Stimulated activated naive CD8-positive, alpha-beta T cell treated with anti-CD3 and anti-CD28 coated beads, Interleukin-15, amount 100 ng/mL, for 72 hours (primary cell): ENCODE results near the gene PSMD6.

ENCODE experiments used
- ATAC-seq: fragments of 150-1000 bp; cut with Tn5 transposase; 2 replicates; pipeline ENCODE4 v1.10.0; 2021; ENCODE audit warnings: mild to moderate bottlenecking, moderate library complexity
- DNase-seq, 2 donors: peaks; one replicate each; pipeline ENCODE4 v3.0.0; 2021 to 2022
- H3K27ac Mint-ChIP-seq, 2 donors: one replicate each; pipeline ENCODE4 v1.8.0; 2022; ENCODE audit warnings: mild to moderate bottlenecking in 2 of 2, mixed read lengths in 2 of 2, moderate library complexity in 2 of 2
- H3K27me3 Mint-ChIP-seq: one replicate; pipeline ENCODE4 v1.8.0; 2022; ENCODE audit warnings: mixed read lengths
- H3K4me1 Mint-ChIP-seq: one replicate; pipeline ENCODE4 v1.8.0; 2022; ENCODE audit warnings: mild to moderate bottlenecking, mixed read lengths
- H3K4me3 Mint-ChIP-seq, 2 donors: one replicate each; pipeline ENCODE4 v1.8.0; 2022; ENCODE audit warnings: mild to moderate bottlenecking in 2 of 2, mixed read lengths in 2 of 2, moderate library complexity in 1 of 2
- H3K9me3 Mint-ChIP-seq, 2 donors: one replicate each; pipeline ENCODE4 v1.8.0; 2022; ENCODE audit warnings: mixed read lengths in 2 of 2

PSMD6 gene

GRCh38 chr3:63980830-63981498 lies 42.3 kb downstream of the PSMD6 start:
- Mint-ChIP-seq H3K4me1 (peaks cover 90% of the 10 kb centered on the region), H3K27me3 (no peaks in the 10 kb centered on the region), H3K27ac (peak overlapping the region in 1 of 2 donors; percentile 34), H3K9me3 (no peaks in the 10 kb centered on the region), H3K4me3 (peak overlapping the region; percentile 25 to 78)
- ATAC-seq (peak; percentile 24), DNase-seq (no peak)

DNA sequence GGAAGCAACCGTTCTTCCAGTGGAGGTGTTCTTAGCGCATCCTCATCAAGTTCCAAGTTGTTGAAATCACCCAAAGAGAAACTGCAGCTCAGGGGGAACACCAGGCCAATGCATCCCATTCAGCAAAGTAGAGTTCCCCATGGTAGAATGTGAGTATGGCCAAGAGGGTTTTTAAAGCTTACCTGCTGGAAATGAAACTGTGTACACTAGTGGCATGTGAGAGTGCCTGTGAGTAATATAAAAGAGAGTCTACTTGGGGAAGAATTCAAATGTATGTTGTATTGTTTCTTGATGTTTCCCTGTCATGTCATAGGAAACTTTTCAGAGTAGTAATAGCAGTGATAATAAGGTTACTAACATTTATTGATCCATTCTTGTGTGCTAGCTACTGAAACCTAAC lies 43.3 kb downstream of the PSMD6 start:
- no peak for DNase-seq
- peak; percentile 41 for ATAC-seq
- peak overlapping the region; percentile 75 to 78 for H3K4me3 Mint-ChIP-seq
- H3K4me1 Mint-ChIP-seq = peaks cover 87% of the 10 kb centered on the region
- H3K27me3 Mint-ChIP-seq = no peaks in the 10 kb centered on the region
- H3K9me3 Mint-ChIP-seq = no peaks in the 10 kb centered on the region
- H3K27ac Mint-ChIP-seq = peak overlapping the region; percentile 42 to 63

- ATAC-seq (no peak), DNase-seq (no peak)
- Mint-ChIP-seq H3K27me3 (no peaks in the 10 kb centered on the region), H3K9me3 (no peaks in the 10 kb centered on the region), H3K4me1 (peaks cover 87% of the 10 kb centered on the region), H3K4me3 (peak overlapping the region; percentile 75 to 78), H3K27ac (peak overlapping the region; percentile 42 to 63)
Measured at GRCh38 chr3:63979093-63979885, 44.0 kb downstream of the PSMD6 start.

DNA sequence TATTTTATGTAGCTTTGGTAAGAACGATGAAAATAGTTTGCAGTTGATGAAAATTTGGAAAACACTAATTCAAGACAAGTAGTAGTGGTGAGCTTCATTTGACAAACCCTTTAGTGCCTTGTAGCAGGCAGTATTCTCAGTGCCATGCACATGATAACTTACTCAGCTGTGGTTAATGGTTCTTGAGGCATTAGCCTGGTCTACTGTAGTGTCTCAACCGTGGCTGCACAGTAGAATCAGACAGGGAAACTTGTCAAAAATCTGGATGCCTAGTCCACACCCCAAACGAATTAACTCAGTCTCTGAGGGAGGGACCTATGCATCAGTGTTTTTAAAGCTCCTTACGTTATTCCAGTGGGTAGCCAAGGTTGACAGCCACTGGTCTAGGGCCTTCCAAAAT lies 45.4 kb downstream of the PSMD6 start:
- H3K4me3 Mint-ChIP-seq = peak overlapping the region; percentile 42 to 78
- DNase-seq (no peak), ATAC-seq (peak; percentile 84)
- H3K27me3 Mint-ChIP-seq = no peaks in the 10 kb centered on the region
- no peaks in the 10 kb centered on the region for H3K9me3 Mint-ChIP-seq
- peaks cover 97% of the 10 kb centered on the region for H3K4me1 Mint-ChIP-seq
- H3K27ac Mint-ChIP-seq = no peak overlapping the region

GRCh38 chr3:63976872-63977200 lies 46.5 kb downstream of the PSMD6 start:
- H3K27me3 Mint-ChIP-seq = no peaks in the 10 kb centered on the region
- peak overlapping the region; percentile 20 to 70 for H3K4me3 Mint-ChIP-seq
- H3K9me3 Mint-ChIP-seq = no peaks in the 10 kb centered on the region
- DNase-seq (no peak), ATAC-seq (no peak)
- peak overlapping the region in 1 of 2 donors; percentile 5 for H3K27ac Mint-ChIP-seq
- H3K4me1 Mint-ChIP-seq = peaks cover 97% of the 10 kb centered on the region

DNA sequence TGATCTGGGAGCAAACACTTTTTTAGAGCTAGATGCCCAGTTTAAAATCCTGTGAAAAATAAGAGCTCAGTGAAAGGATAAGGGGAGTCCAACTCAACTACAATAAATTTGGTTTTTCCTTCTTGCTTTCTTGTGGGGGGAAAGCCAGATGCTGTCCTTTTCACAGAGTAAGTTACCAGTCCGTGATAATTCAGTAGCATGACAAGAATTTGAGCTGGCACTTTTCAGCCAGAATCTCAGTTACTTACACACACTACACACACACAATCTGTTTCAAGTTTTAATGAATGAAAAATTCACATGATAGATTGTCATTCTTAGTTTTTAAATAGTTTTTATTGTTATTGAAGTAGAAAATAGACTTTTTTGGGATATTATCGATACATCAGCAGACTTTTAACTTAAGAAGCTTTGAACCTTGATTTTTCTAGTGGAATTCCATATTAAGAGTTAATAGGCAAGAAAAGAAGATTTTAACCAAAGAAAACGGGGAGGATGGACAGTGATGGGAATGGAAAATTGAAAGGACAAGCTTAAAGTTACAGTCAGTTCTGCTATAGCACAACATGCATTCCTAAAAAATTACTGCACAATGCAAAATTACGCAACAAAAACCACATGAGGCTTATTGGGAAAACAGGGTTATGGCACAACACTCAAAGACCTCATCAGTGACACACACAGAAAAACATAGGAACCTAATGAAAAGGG lies 47.0 kb downstream of the PSMD6 start:
- Mint-ChIP-seq H3K9me3 (no peaks in the 10 kb centered on the region), H3K4me3 (peak overlapping the region; percentile 20 to 70), H3K27me3 (no peaks in the 10 kb centered on the region), H3K4me1 (peaks cover 97% of the 10 kb centered on the region), H3K27ac (peak overlapping the region; percentile 13 to 60)
- DNase-seq (no peak), ATAC-seq (no peak)

DNA sequence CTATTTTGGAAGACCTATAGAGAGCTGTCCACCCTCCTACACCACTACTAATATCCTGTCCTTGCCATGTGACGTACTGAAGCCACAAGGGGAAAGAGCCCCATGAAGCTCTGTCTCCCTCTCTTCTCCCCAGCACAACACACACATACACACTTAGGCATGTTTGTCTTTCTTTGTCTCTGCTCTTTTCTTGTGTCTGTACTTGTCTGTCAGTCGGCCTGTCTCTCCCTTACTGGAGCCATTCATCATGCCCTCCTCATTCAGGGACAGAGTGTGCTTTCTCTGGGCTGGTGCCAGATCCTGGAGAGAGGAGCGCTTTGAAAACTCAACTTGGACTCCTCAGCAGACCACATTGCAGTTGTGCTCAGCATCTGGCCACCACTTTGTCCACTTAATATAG lies 47.6 kb downstream of the PSMD6 start:
- peak overlapping the region; percentile 13 to 60 for H3K27ac Mint-ChIP-seq
- H3K27me3 Mint-ChIP-seq = no peaks in the 10 kb centered on the region
- no peak for DNase-seq
- H3K9me3 Mint-ChIP-seq = no peaks in the 10 kb centered on the region
- ATAC-seq = peak; percentile 36
- peaks cover 97% of the 10 kb centered on the region for H3K4me1 Mint-ChIP-seq
- peak overlapping the region; percentile 20 to 58 for H3K4me3 Mint-ChIP-seq

GRCh38 chr3:63974451-63974850 lies 48.8 kb downstream of the PSMD6 start:
- no peak for ATAC-seq
- Mint-ChIP-seq H3K4me3 (peak overlapping the region; percentile 34 to 52), H3K4me1 (peaks cover 97% of the 10 kb centered on the region), H3K9me3 (no peaks in the 10 kb centered on the region), H3K27me3 (no peaks in the 10 kb centered on the region), H3K27ac (peak overlapping the region; percentile 42 to 70)
- DNase-seq = no peak

DNA sequence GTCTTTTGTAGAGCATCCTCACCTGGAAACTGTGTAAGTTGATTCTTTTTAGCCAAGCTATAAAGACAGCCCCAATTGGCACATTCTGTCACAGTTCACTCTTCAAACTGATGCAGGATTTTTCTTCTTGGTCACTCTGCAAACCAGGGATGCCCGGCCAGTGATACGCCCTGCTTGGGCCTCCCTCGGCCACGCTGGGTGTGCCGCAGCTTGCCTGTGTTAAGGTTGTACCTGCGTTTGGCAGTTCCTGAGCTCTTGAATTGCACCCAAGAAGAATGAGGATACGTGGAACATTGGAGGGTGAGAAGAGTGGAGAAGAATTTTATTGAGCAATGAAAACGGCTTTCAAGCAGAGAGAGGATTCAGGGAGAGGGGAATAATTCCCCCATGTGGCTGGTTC lies 49.9 kb downstream of the PSMD6 start:
- Mint-ChIP-seq H3K27ac (peak overlapping the region; percentile 25 to 96), H3K4me3 (peak overlapping the region; percentile 5 to 63), H3K9me3 (no peaks in the 10 kb centered on the region), H3K27me3 (no peaks in the 10 kb centered on the region), H3K4me1 (peaks cover 94% of the 10 kb centered on the region)
- DNase-seq (no peak), ATAC-seq (no peak)

- DNase-seq (no peak), ATAC-seq (no peak)
- peaks cover 94% of the 10 kb centered on the region for H3K4me1 Mint-ChIP-seq
- no peaks in the 10 kb centered on the region for H3K27me3 Mint-ChIP-seq
- no peaks in the 10 kb centered on the region for H3K9me3 Mint-ChIP-seq
- H3K4me3 Mint-ChIP-seq = peak overlapping the region; percentile 64
- peak overlapping the region; percentile 31 to 96 for H3K27ac Mint-ChIP-seq
Measured at GRCh38 chr3:63972987-63973386, 50.3 kb downstream of the PSMD6 start.

DNA sequence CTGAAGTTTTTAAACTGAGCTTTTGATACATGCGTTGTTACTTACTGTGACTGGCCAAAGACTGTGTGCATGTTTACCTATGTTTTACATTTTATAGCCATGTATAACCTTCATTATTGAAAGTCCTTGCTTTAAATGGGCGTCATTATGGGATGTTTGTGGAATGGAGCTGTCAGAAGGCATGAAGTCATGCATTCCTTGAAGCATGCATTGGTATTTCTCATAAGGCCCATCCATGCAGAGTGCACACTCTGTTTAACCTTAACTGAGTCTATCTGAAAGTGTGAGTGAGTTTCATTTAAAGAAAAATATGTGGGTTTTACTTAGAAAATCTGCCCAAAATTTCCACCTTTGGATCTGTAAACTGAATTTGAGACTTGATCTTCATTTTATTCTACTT lies 51.1 kb downstream of the PSMD6 start:
- DNase-seq = no peak
- H3K27me3 Mint-ChIP-seq = no peaks in the 10 kb centered on the region
- peak overlapping the region in 1 of 2 donors; percentile 21 for H3K27ac Mint-ChIP-seq
- H3K4me3 Mint-ChIP-seq = peak overlapping the region; percentile 64
- peaks cover 94% of the 10 kb centered on the region for H3K4me1 Mint-ChIP-seq
- no peaks in the 10 kb centered on the region for H3K9me3 Mint-ChIP-seq
- ATAC-seq = no peak

DNA sequence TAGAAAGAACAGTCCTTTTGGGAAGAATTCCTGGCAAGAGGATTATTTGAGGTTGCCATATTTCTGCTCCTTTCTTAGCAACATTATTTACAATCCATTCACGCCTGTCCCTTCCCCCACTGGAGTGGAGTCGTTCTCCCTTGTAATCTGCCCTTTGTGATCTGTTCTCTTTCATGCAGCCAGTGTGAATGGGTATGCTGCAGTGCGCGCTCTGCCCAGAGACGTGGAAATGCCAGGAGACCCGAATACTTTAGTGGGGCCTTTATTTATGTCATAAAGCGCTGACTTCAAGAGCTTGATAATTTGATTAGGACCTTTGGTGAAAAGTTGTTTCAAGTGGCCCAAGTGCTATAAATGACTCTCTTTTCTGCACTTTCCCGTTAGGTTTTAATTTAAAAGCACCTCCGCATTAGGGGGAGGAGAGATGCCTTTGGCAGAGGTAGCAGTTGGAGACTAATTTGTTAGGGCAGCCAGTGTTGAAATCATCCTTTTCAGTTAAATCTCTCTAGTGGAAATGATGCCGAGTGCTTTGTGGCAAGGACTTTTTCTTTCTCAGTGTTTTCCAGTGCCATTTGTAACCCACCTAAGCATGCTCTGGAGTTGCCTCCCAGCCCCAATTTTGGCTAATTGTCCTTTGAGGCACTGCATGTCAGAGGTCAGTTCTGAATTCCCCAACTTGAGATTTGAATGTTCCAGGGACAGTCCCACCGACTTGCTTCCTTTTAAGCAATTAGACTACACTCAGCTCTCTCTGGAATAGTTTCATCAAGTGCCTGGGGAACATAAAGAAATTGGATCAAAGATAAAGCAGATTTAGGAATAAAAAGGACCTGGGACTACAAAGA lies 52.4 kb downstream of the PSMD6 start:
- peaks cover 94% of the 10 kb centered on the region for H3K4me1 Mint-ChIP-seq
- H3K9me3 Mint-ChIP-seq = no peaks in the 10 kb centered on the region
- ATAC-seq (no peak), DNase-seq (no peak)
- H3K4me3 Mint-ChIP-seq = peak overlapping the region; percentile 87 to 90
- H3K27me3 Mint-ChIP-seq = no peaks in the 10 kb centered on the region
- peak overlapping the region; percentile 92 to 94 for H3K27ac Mint-ChIP-seq

GRCh38 chr3:63969876-63970275 lies 53.4 kb downstream of the PSMD6 start:
- peak overlapping the region; percentile 59 to 96 for H3K27ac Mint-ChIP-seq
- no peak for DNase-seq
- no peaks in the 10 kb centered on the region for H3K27me3 Mint-ChIP-seq
- peak; percentile 49 for ATAC-seq
- peak overlapping the region; percentile 87 to 90 for H3K4me3 Mint-ChIP-seq
- H3K9me3 Mint-ChIP-seq = no peaks in the 10 kb centered on the region
- H3K4me1 Mint-ChIP-seq = peaks cover 96% of the 10 kb centered on the region

DNA sequence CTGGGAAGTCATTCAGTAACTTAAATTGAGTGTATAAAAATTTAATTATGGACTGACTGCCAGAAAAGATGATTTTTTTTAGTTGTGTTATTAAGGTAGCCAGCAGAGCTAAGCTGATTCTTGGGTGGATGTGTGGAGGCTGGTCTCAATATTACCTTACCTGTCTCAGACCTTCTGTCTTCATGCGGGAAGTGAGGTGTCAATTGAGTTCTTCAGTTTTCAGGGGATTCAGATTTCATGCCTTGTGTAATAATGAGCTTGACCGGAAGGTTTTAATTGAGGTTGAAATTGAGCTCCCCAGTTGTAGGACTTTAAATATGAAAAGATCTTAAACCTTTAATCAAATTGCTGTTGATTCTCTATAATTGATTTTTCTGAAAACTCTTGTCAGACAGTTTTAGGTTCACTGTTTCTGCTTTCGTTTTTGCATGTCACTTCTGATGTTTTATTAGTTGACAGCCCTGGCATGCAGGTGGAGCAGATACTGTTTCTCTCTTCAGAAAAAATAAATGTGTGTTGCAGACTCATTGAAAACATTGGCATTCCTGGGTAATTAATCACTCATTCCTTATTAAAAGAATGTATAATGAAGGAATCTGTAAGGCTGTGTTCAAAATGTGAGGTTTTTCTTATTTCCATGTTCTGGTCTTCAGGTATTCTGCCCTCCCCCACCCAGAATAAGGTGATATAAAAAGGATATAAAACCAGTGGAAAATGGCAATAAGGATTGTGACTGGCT lies 54.5 kb downstream of the PSMD6 start:
- DNase-seq (no peak), ATAC-seq (peak; percentile 30)
- H3K27me3 Mint-ChIP-seq = no peaks in the 10 kb centered on the region
- H3K4me3 Mint-ChIP-seq = peak overlapping the region; percentile 87 to 90
- H3K27ac Mint-ChIP-seq = peak overlapping the region; percentile 96 to 98
- no peaks in the 10 kb centered on the region for H3K9me3 Mint-ChIP-seq
- peaks cover 94% of the 10 kb centered on the region for H3K4me1 Mint-ChIP-seq
